Right lobe of liver (tissue), 4 donors: ENCODE measurements around the gene GALK1.

Experiments
- CTCF ChIP-seq, 4 donors: fragments of 200-600 bp in 3 of 4; fragments of 450-650 bp in 1 of 4; IDR thresholded peaks; one replicate each; pipeline versions ENCODE4 v1.5.1 to v1.8.0; 2016 to 2022; ENCODE audit warnings: antibody characterized with exemption in 4 of 4, mild to moderate bottlenecking in 2 of 4
- POLR2A ChIP-seq: fragments of 450-650 bp; IDR thresholded peaks from one replicate; pipeline ENCODE4 v1.6.1; 2017; ENCODE audit warnings: antibody characterized with exemption, mild to moderate bottlenecking
- donor health status: DM: no; HTN: no; CAD: no.
- donor health status: DM: no; HTN: no; CAD: no.
- donor health status: DM: no; HTN: yes; CAD: no.

- TF ChIP-seq CTCF (IDR thresholded peaks at IDR 0.05) = no peak
- TF ChIP-seq POLR2A = no peak
Observed at GRCh38 chr17:75764417-75764710, 628 bp downstream of the GALK1 start.
